Skeletal muscle satellite cell (primary cell): ENCODE measurements around the gene APP.
A peak's percentile ranks its signal among the peaks of the same experiment; 100 is the strongest.

ENCODE experiments used
- H3K27me3 ChIP-seq: 2 replicates; pipeline ENCODE4 v1.7.0; 2013; ENCODE audit warnings: low read length; ENCODE audit not compliant: control insufficient read depth, insufficient read depth
- H3K36me3 ChIP-seq: 2 replicates; pipeline ENCODE4 v1.7.0; 2013; ENCODE audit warnings: mild to moderate bottlenecking, control low read depth, low read length; ENCODE audit not compliant: insufficient read depth
- H3K4me1 ChIP-seq: 2 replicates; pipeline ENCODE4 v1.7.0; 2013; ENCODE audit warnings: low read length; ENCODE audit not compliant: control insufficient read depth, insufficient read depth
- H3K4me2 ChIP-seq: 2 replicates; pipeline ENCODE4 v1.7.0; 2013; ENCODE audit warnings: mild to moderate bottlenecking, low read length
- H3K4me3 ChIP-seq: 2 replicates; pipeline ENCODE4 v1.7.0; 2013; ENCODE audit warnings: low read length
- H3K9ac ChIP-seq: 2 replicates; pipeline ENCODE4 v1.7.0; 2013; ENCODE audit warnings: mild to moderate bottlenecking, low read depth, low read length, moderate library complexity
- H3K9me3 ChIP-seq: replicated peaks from 2 replicates; pipeline ENCODE4 v1.7.0; 2013; ENCODE audit warnings: mild to moderate bottlenecking, control low read depth, low read length

APP gene

GRCh38 chr21:26072666-26073615, 97.6 kb downstream of the APP start:
- no peaks in the 10 kb centered on the region for H3K27me3 ChIP-seq
- no peak overlapping the region for H3K9ac ChIP-seq
- H3K4me2 ChIP-seq, result no peak overlapping the region
- no peaks in the 10 kb centered on the region for H3K9me3 ChIP-seq
- peaks cover 38% of the 10 kb centered on the region for H3K4me1 ChIP-seq
- no peak overlapping the region for H3K4me3 ChIP-seq
- H3K36me3 ChIP-seq, result no peaks in the 10 kb centered on the region

GRCh38 chr21:26070822-26071425, 99.6 kb downstream of the APP start:
- Histone ChIP-seq H3K9me3 (no peaks in the 10 kb centered on the region), H3K36me3 (no peaks in the 10 kb centered on the region), H3K4me2 (peak overlapping the region; percentile 53), H3K9ac (no peak overlapping the region), H3K4me1 (peaks cover 29% of the 10 kb centered on the region), H3K4me3 (no peak overlapping the region), H3K27me3 (no peaks in the 10 kb centered on the region)

GRCh38 chr21:26070121-26070520, 100.4 kb downstream of the APP start:
- Histone ChIP-seq H3K4me2 (no peak overlapping the region), H3K9me3 (no peaks in the 10 kb centered on the region), H3K36me3 (no peaks in the 10 kb centered on the region), H3K4me1 (peaks cover 29% of the 10 kb centered on the region), H3K9ac (no peak overlapping the region), H3K4me3 (no peak overlapping the region), H3K27me3 (no peaks in the 10 kb centered on the region)

- Histone ChIP-seq H3K27me3 (no peaks in the 10 kb centered on the region), H3K4me3 (no peak overlapping the region), H3K9ac (no peak overlapping the region), H3K4me1 (peaks cover 29% of the 10 kb centered on the region), H3K36me3 (no peaks in the 10 kb centered on the region), H3K9me3 (no peaks in the 10 kb centered on the region), H3K4me2 (no peak overlapping the region)
These were observed 101.8 kb downstream of the APP start for GRCh38 chr21:26068776-26069175.

- no peaks in the 10 kb centered on the region for H3K9me3 ChIP-seq
- no peak overlapping the region for H3K9ac ChIP-seq
- no peaks in the 10 kb centered on the region for H3K27me3 ChIP-seq
- no peak overlapping the region for H3K4me3 ChIP-seq
- H3K36me3 ChIP-seq, result no peaks in the 10 kb centered on the region
- H3K4me1 ChIP-seq, result peaks cover 26% of the 10 kb centered on the region
- no peak overlapping the region for H3K4me2 ChIP-seq
These were observed 102.6 kb downstream of the APP start for GRCh38 chr21:26067836-26068594.

GRCh38 chr21:26064506-26064905, 106.1 kb downstream of the APP start:
- Histone ChIP-seq H3K9ac (no peak overlapping the region), H3K4me1 (peaks cover under 1% of the 10 kb centered on the region), H3K9me3 (no peaks in the 10 kb centered on the region), H3K36me3 (peaks cover 2% of the 10 kb centered on the region), H3K4me2 (no peak overlapping the region), H3K4me3 (no peak overlapping the region), H3K27me3 (no peaks in the 10 kb centered on the region)

GRCh38 chr21:26061437-26061836, 109.1 kb downstream of the APP start:
- H3K4me2 ChIP-seq, result no peak overlapping the region
- no peaks in the 10 kb centered on the region for H3K27me3 ChIP-seq
- H3K9ac ChIP-seq, result no peak overlapping the region
- no peaks in the 10 kb centered on the region for H3K9me3 ChIP-seq
- peaks cover 6% of the 10 kb centered on the region for H3K36me3 ChIP-seq
- H3K4me1 ChIP-seq, result no peaks in the 10 kb centered on the region
- no peak overlapping the region for H3K4me3 ChIP-seq

- Histone ChIP-seq H3K36me3 (peaks cover 6% of the 10 kb centered on the region), H3K9me3 (no peaks in the 10 kb centered on the region), H3K4me1 (no peaks in the 10 kb centered on the region), H3K9ac (no peak overlapping the region), H3K27me3 (no peaks in the 10 kb centered on the region), H3K4me3 (no peak overlapping the region), H3K4me2 (no peak overlapping the region)
These were observed 110.0 kb downstream of the APP start for GRCh38 chr21:26060335-26061115.

GRCh38 chr21:26057477-26058170, 112.9 kb downstream of the APP start:
- no peak overlapping the region for H3K4me2 ChIP-seq
- H3K36me3 ChIP-seq, result peaks cover 6% of the 10 kb centered on the region
- no peak overlapping the region for H3K9ac ChIP-seq
- H3K9me3 ChIP-seq, result no peaks in the 10 kb centered on the region
- no peaks in the 10 kb centered on the region for H3K4me1 ChIP-seq
- H3K4me3 ChIP-seq, result no peak overlapping the region
- H3K27me3 ChIP-seq, result no peaks in the 10 kb centered on the region

GRCh38 chr21:26055841-26056264, 114.7 kb downstream of the APP start:
- H3K9me3 ChIP-seq, result no peaks in the 10 kb centered on the region
- H3K4me3 ChIP-seq, result no peak overlapping the region
- H3K36me3 ChIP-seq, result peaks cover 8% of the 10 kb centered on the region
- H3K4me1 ChIP-seq, result no peaks in the 10 kb centered on the region
- no peak overlapping the region for H3K4me2 ChIP-seq
- H3K27me3 ChIP-seq, result no peaks in the 10 kb centered on the region
- H3K9ac ChIP-seq, result no peak overlapping the region
